IMR-90 (cell line): ENCODE measurements around the gene MAPKAPK5.

ENCODE experiments used
- MAZ ChIP-seq: IDR thresholded peaks from 2 replicates; pipeline ENCODE4 v1.6.1; 2012; ENCODE audit warnings: low read depth, mild to moderate bottlenecking, low read length, improper control_type of control experiment, moderate library complexity, borderline replicate concordance
- POLR2A ChIP-seq: IDR thresholded peaks from 2 replicates; pipeline ENCODE4 v1.6.1; 2012; ENCODE audit warnings: mild to moderate bottlenecking, low read depth, low read length

DNA sequence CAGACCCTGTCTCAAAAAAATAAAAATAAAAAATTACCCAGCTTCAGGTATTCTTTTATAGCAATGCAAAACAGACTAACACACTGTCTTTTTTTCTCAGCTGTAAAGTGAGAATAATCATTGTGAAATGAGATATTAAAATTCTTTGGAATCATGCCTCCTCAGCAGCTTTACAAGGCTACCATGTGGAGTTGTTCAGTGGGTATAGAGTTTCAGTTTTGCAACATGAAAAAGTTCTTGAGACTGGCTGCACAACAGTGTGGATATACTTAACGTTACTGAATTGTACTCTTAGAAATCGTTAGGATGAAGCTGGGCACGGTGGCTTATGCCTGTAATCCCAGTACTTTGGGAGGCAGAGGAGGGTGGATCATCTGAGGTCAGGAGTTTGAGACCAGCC lies 15.7 kb upstream of the MAPKAPK5 start:
- TF ChIP-seq MAZ (no peak), POLR2A (no peak)
